HG03342 (cell line): Measurements from ENCODE around the gene UBIAD1.
"Not testable (repeated sequence)": the region's sequence is repeated elsewhere in the genome, so short reads cannot be mapped to it uniquely, and the experiment has no call there.

Source experiments
- ATAC-seq: cut with Tn5 transposase; IDR thresholded peaks from one replicate; pipeline ENCODE4 v1.9.1; 2021; ENCODE audit warnings: mild to moderate bottlenecking, moderate library complexity; ENCODE audit not compliant: unreplicated experiment

The UBIAD1 gene, protein sequence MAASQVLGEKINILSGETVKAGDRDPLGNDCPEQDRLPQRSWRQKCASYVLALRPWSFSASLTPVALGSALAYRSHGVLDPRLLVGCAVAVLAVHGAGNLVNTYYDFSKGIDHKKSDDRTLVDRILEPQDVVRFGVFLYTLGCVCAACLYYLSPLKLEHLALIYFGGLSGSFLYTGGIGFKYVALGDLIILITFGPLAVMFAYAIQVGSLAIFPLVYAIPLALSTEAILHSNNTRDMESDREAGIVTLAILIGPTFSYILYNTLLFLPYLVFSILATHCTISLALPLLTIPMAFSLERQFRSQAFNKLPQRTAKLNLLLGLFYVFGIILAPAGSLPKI

GRCh38 chr1:11272832-11273594, at the start of gene UBIAD1:
Gene UBIAD1, plus strand, starts transcription at chr1:11273198. Its CDS starts 334 bp downstream, at chr1:11273532.
- ATAC-seq, result peak; percentile 74

DNA sequence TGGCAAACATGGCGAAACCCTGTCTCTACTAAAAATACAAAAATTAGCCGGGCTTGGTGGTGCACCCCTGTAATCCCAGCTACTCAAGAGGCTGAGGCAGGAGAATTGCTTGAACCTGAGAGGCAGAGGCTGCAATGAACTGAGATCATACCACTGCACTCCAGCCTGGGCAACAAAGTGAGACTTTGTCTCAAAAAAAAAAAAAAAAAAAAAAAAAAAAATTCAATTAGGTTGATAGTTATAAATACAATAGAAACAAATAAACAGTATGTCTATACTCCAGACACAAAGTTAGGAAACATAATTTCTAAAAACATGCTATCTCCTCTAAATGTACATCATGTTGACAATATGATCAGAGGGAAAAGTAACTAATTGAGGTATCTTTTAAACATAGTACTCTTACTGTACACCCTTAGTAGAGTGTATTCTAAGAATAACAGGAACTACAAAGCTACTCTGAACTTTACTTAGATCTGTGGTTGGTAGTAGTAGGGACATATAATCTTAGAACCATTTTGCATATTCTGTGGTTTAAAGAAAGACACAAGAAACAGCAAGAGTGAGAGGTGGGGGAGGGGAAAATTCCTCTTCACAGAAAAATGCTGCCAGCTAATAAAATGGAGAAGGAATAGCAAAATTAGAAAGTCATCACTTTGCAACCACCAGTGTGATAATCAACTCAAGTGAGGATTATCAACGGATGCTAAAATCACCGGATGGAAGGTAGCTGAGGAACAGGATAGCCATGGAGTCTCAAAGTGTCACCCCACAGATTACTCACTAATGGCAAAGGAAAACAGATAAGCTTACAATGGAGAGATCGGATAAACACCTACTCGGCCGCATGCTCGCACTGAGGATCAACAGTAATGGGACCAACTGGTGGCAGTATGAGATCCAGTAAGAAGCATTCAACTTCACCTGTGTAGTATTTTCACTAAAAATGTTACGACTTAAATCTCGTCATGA, 45.6 kb upstream of the UBIAD1 start:
- no peak for ATAC-seq

DNA sequence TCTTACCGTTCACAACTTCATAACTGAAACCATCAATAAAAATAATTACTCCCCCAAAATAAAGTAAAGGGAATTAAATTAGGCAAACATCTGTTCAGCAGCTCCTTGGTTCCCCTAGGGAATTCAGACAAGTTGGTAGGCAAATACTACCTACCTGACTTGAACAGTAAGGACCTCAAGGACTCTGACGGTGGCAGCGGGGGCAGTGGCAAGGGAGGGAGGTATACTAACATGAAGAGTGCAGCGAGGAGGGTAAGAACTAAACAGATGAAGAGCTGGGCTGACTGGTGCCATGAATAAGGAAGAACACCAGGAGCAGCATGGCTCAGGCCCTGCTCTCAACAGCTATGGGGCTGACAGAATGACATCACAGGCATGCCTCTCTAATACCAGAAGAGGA, 43.8 kb upstream of the UBIAD1 start:
- ATAC-seq, result no peak

- no peak for ATAC-seq
Observed at GRCh38 chr1:11233208-11233607, 39.8 kb upstream of the UBIAD1 start.

GRCh38 chr1:11237356-11237755, 35.6 kb upstream of the UBIAD1 start:
- no peak for ATAC-seq

DNA sequence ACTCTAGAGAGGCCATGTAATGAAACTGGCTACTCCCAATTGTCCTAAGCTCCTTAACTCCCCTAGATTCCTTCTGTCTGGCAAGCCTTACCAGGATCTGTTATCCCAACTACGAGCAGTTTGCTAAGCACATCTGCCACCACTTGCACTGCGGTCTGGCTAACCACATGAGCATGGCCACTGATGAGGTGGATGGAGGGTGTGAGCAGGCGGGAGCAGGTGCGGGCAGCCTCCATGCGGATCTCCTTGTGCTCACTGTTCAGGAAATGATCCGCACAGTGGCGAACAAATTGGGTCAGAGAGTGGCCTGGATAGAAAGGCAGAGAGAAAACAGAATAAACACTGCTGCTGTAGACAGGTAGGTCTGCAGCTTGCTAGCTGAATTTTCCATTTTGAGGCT, 34.7 kb upstream of the UBIAD1 start:
- no peak for ATAC-seq

- no peak for ATAC-seq
Observed at GRCh38 chr1:11245248-11245647, 27.8 kb upstream of the UBIAD1 start.

DNA sequence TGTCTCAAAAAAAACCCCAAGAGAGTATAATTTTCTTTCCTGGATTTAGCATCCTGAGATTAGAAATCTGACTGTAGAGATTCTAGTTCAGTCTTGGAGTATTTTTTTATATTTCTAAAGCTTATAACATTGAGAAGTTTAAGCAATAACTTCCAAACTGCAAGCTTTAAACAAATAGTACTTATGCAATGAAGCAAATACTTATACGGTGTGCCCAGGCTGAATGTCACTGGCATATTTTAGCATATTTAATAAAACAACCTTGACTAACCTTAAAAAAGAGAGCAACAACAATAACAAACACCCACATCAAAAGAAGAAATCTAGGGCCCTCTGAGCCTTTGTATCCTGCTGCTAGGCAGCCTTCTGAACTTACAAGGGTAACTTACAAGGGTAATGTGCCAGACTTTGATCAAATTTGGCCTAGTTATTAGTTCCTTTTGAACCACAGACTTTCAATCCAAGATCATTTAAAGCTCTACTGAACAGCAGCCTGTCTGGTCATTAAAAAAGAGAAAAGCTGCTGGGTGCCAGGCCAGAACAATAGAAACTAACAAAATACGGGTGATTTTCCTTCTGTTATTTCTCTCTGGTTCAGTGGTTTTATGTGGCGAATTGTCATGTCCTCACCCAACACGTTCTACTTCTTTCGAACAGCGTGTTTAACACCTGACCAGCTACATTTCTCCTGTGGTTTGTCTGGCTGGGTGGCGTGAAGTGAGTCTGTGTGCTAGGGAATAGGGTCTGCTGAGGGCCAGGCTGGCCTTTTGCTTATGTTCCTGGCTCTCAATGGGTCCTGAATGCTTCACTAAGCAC, 26.9 kb upstream of the UBIAD1 start:
- ATAC-seq, result no peak

DNA sequence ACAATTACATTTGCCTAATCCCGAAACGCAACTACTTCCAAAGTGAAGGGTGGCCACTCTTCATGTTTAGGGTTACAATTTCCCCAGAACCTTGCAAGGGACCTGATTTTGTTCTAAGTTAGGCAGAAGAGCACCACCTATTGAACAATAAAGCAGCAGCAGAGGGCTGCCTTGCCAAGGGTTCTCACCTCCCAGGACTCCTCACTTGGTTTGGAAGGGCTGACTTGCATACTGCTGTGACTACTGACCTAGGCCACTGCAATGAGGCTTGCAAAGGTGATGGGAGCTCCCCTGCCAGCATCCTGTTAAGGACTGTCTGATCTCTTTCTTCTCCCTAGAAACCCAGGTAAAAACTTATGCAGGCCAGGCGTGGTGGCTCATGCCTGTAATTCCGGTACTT, 24.8 kb upstream of the UBIAD1 start:
- ATAC-seq, result no peak

GRCh38 chr1:11252538-11252937, 20.5 kb upstream of the UBIAD1 start:
- no peak for ATAC-seq

DNA sequence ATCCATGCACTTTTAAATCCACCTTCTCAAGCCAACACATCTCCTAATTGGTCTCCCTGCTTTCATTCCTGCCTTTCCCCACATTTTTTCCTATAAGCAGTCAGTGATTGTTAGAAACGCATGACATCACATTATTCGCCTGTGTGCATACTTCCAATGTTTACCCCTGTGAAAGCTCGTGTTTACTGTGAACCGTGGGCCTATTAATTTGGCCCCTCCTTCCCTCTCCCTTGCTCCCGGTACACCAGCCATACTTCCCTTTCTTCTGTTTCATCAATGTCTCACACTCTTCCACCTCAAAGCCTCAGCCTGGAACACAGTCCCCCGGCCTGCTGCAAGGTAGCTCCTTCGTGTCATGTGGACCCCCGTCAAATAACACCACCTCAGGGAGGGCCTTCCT, 19.8 kb upstream of the UBIAD1 start:
- no peak for ATAC-seq

DNA sequence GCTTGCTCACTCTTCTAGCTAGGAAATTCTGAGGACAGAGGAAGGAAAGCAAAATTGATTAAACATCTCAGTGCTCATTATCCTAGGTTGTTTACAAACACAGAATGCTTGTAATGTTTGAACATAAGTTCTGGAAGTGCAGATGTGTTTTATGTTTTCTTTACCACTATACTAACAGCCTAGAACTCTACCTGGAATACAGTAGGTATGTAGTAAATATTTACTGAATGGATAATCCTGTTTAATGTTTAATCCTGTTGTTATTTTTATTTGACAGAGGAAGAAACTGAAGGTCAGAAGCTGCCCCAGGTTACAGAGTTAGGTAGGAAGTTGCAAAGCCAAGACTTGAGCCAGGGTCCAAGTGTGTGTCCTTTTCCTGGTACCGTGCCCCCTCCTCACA, 16.7 kb upstream of the UBIAD1 start:
- no peak for ATAC-seq

- peak; percentile 99 for ATAC-seq
Observed at GRCh38 chr1:11262171-11263049, 10.6 kb upstream of the UBIAD1 start, which contains the start of gene MTOR. Gene MTOR, minus strand, starts transcription at chr1:11262551. Its CDS starts 3,142 bp downstream, at chr1:11259409.

DNA sequence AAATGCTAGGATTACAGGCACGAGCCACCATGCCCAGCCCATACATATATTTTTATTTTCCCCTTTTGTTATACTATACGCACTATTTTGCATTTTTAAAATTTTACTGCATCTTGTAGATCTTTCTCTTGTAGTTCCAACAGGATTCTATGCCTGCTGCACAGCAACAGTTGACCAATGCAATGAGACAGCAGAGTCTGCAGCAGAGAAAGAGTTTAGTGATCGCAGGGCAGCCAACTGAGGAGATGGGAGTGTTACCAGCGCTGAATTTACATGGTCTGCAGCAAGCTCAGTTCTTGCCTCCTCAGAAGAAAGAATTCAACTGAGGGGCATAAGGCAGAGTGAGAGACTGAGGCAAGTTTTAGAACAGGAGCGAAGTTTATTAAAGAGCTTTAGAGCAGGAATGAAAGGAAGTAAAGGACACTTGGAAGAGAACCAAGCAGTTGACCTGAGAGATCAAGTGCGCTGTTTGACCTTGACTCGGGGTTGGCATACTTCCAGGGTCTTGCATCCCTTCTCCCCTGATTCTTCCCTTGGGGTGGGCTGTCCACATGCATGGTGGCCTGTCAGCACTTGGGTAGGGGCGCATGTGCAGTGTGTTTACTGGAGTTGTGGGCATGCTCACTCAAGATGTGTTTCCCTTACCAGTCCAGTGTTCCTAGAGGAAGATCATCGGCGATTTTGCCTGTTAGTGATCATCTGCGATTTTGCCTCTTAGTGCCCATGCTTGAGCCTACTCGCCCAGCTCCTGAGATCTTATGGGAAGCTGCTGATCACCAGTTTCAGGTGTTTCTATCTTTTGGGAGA, 6.5 kb upstream of the UBIAD1 start:
- ATAC-seq, result no peak

DNA sequence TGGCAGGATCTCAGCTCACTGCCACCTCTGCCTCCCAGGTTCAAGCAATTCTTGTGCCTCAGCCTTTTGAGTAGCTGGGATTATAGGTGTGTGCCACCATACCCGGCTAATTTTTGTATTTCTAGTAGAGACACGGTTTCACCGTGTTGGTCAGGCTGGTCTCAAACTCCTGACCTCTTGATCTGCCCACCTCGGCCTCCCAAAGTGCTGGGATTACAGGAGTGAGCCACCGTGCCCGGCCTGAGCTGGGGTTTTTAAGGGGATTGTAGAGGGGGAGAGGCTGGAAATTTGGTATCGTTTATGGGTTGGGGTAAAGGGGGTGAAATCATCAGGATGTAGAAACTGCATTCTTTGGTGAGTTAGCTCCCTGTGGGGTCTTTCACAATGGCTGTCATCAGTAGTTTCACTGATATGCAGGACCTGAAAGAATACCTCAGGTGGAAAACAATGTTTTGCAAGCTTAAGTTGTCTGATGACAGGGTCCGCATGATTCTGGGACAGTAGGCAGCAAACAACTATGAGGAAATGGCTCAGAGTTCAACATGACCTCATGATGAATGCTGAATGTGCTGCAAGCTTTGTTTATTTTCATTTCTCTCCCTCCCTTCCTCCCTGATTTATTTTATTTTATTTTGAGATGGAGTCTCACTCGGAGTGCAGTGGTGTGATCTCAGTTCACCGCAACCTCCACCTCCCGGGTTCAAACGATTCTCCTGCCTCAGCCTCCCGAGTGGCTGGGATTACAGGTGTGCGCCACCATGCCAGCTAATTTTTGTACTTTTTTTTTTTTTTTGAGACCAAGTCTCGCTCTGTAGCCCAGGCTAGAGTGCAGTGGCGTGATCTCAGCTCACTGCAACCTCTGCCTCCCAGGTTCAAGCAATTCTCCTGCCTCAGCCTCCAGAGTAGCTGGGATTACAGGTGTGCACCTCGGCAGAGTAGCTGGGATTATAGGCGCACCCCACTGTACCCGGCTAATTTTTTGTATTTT, 5.4 kb upstream of the UBIAD1 start:
- ATAC-seq, result not testable (repeated sequence)

- ATAC-seq, result no peak
Observed at GRCh38 chr1:11272544-11272831, 510 bp upstream of the UBIAD1 start.

- ATAC-seq, result no peak
Observed at GRCh38 chr1:11273595-11274234, 717 bp downstream of the UBIAD1 start.
